ENCODE data around the gene FER. TPM values are rescaled to one million over a fixed set of nuclear protein-coding genes. Genes with fewer than 3 reads are reported as not detected.
"Not testable (repeated sequence)": the region's sequence is repeated elsewhere in the genome, so short reads cannot be mapped to it uniquely, and the experiment has no call there.

The FER gene
- total RNA-seq, 1 donor: 36.6 TPM

- Histone ChIP-seq H3K9me3 (ENCODE audit: low read depth, low read length) (no peaks in the 10 kb centered on the region), H3K36me3 (ENCODE audit: insufficient read depth, low read length) (no peaks in the 10 kb centered on the region), H4K20me1 (ENCODE audit: insufficient read depth, low read length) (no peaks in the 10 kb centered on the region), H2AFZ (ENCODE audit: low read length) (no peak overlapping the region), H3K27ac (ENCODE audit: low read depth, low read length) (no peak overlapping the region), H3K4me3 (ENCODE audit: insufficient read depth, low read length) (no peak overlapping the region), H3K79me2 (ENCODE audit: insufficient read depth, low read length) (no peaks in the 10 kb centered on the region), H3K4me2 (ENCODE audit: insufficient read depth, low read length) (peak overlapping the region; percentile 62), H3K4me1 (ENCODE audit: insufficient read depth, low read length) (peaks cover 6% of the 10 kb centered on the region), H3K27me3 (ENCODE audit: insufficient read depth, low read length) (no peaks in the 10 kb centered on the region)
- no peak for DNase-seq (ENCODE audit: insufficient read length, low spot score, missing footprints)
- no peak for TF ChIP-seq CTCF (IDR thresholded peaks at IDR 0.05; ENCODE audit: extremely low read depth, low read depth, low read length)
These were observed 242.2 kb downstream of the FER start for GRCh38 chr5:108989761-108990392.

- not testable (repeated sequence) for DNase-seq (ENCODE audit: insufficient read length, low spot score, missing footprints); H3K27me3 ChIP-seq (ENCODE audit: insufficient read depth, low read length); H3K79me2 ChIP-seq (ENCODE audit: insufficient read depth, low read length); H3K27ac ChIP-seq (ENCODE audit: low read depth, low read length); H4K20me1 ChIP-seq (ENCODE audit: insufficient read depth, low read length); H3K36me3 ChIP-seq (ENCODE audit: insufficient read depth, low read length); H3K9me3 ChIP-seq (ENCODE audit: low read depth, low read length); H3K4me3 ChIP-seq (ENCODE audit: insufficient read depth, low read length); H3K4me1 ChIP-seq (ENCODE audit: insufficient read depth, low read length); H2AFZ ChIP-seq (ENCODE audit: low read length); H3K4me2 ChIP-seq (ENCODE audit: insufficient read depth, low read length)
These were observed 244.8 kb downstream of the FER start for GRCh38 chr5:108992396-108993085.

- not testable (repeated sequence) for H4K20me1 ChIP-seq (ENCODE audit: insufficient read depth, low read length); H3K4me1 ChIP-seq (ENCODE audit: insufficient read depth, low read length); H3K4me3 ChIP-seq (ENCODE audit: insufficient read depth, low read length); H3K9me3 ChIP-seq (ENCODE audit: low read depth, low read length); H3K4me2 ChIP-seq (ENCODE audit: insufficient read depth, low read length); H3K27ac ChIP-seq (ENCODE audit: low read depth, low read length); H3K27me3 ChIP-seq (ENCODE audit: insufficient read depth, low read length); H3K36me3 ChIP-seq (ENCODE audit: insufficient read depth, low read length); H3K79me2 ChIP-seq (ENCODE audit: insufficient read depth, low read length); H2AFZ ChIP-seq (ENCODE audit: low read length); DNase-seq (ENCODE audit: insufficient read length, low spot score, missing footprints)
These were observed 245.7 kb downstream of the FER start for GRCh38 chr5:108993440-108993839.

- Histone ChIP-seq H3K4me3 (ENCODE audit: insufficient read depth, low read length) (no peak overlapping the region), H3K4me2 (ENCODE audit: insufficient read depth, low read length) (no peak overlapping the region), H3K27me3 (ENCODE audit: insufficient read depth, low read length) (no peaks in the 10 kb centered on the region), H2AFZ (ENCODE audit: low read length) (no peak overlapping the region), H3K79me2 (ENCODE audit: insufficient read depth, low read length) (no peaks in the 10 kb centered on the region), H3K9me3 (ENCODE audit: low read depth, low read length) (no peaks in the 10 kb centered on the region), H3K36me3 (ENCODE audit: insufficient read depth, low read length) (no peaks in the 10 kb centered on the region), H3K4me1 (ENCODE audit: insufficient read depth, low read length) (no peaks in the 10 kb centered on the region), H4K20me1 (ENCODE audit: insufficient read depth, low read length) (no peaks in the 10 kb centered on the region), H3K27ac (ENCODE audit: low read depth, low read length) (no peak overlapping the region)
- no peak for TF ChIP-seq CTCF (IDR thresholded peaks at IDR 0.05; ENCODE audit: extremely low read depth, low read depth, low read length)
- DNase-seq (ENCODE audit: insufficient read length, low spot score, missing footprints): no peak
These were observed 250.0 kb downstream of the FER start for GRCh38 chr5:108997720-108998119.

- Histone ChIP-seq H3K9me3 (ENCODE audit: low read depth, low read length) (no peaks in the 10 kb centered on the region), H3K4me1 (ENCODE audit: insufficient read depth, low read length) (no peaks in the 10 kb centered on the region), H4K20me1 (ENCODE audit: insufficient read depth, low read length) (no peaks in the 10 kb centered on the region), H3K27me3 (ENCODE audit: insufficient read depth, low read length) (no peaks in the 10 kb centered on the region), H3K79me2 (ENCODE audit: insufficient read depth, low read length) (no peaks in the 10 kb centered on the region), H3K36me3 (ENCODE audit: insufficient read depth, low read length) (no peaks in the 10 kb centered on the region), H3K4me3 (ENCODE audit: insufficient read depth, low read length) (no peak overlapping the region), H3K4me2 (ENCODE audit: insufficient read depth, low read length) (no peak overlapping the region), H3K27ac (ENCODE audit: low read depth, low read length) (no peak overlapping the region), H2AFZ (ENCODE audit: low read length) (no peak overlapping the region)
- no peak for TF ChIP-seq CTCF (IDR thresholded peaks at IDR 0.05; ENCODE audit: extremely low read depth, low read depth, low read length)
- DNase-seq (ENCODE audit: insufficient read length, low spot score, missing footprints): no peak
These were observed 250.5 kb downstream of the FER start for GRCh38 chr5:108998216-108998615.
